GM10266 (cell line): ENCODE data around the gene MAST4.
"Not testable (repeated sequence)": the region's sequence is repeated elsewhere in the genome, so short reads cannot be mapped to it uniquely, and the experiment has no call there.

Experiments used
- DNase-seq: peaks from one replicate; pipeline ENCODE4 v3.0.0; 2012; ENCODE audit errors: extremely low spot score
- TF ChIP-seq, protein P1 (sequence below): IDR thresholded peaks from 2 replicates; pipeline ENCODE4 v1.5.1; 2012; ENCODE audit warnings: mild to moderate bottlenecking, low read depth; ENCODE audit not compliant: control insufficient read depth, insufficient read depth; ENCODE audit errors: missing control alignments

Gene MAST4

DNA sequence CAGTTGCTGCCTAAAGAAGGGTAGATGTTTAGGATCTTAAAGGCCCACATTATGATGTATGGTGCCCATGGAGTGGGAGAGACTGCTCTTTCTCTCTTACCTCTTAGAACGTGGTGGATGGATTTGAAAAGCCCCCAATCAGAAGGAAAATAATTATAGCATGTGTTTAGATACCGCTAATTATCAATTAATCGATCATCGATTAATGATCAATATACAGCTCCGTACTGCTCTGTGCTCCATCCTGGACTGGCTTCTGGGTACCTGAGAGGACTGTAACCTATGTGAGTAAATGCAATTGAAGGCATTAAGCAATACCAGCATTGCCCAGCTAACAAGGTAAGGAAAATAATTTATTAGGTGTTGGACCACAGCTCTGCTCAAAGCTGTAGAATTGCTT is 149.1 kb downstream of the MAST4 start:
- DNase-seq: no peak
- TF ChIP-seq, protein P1, sequence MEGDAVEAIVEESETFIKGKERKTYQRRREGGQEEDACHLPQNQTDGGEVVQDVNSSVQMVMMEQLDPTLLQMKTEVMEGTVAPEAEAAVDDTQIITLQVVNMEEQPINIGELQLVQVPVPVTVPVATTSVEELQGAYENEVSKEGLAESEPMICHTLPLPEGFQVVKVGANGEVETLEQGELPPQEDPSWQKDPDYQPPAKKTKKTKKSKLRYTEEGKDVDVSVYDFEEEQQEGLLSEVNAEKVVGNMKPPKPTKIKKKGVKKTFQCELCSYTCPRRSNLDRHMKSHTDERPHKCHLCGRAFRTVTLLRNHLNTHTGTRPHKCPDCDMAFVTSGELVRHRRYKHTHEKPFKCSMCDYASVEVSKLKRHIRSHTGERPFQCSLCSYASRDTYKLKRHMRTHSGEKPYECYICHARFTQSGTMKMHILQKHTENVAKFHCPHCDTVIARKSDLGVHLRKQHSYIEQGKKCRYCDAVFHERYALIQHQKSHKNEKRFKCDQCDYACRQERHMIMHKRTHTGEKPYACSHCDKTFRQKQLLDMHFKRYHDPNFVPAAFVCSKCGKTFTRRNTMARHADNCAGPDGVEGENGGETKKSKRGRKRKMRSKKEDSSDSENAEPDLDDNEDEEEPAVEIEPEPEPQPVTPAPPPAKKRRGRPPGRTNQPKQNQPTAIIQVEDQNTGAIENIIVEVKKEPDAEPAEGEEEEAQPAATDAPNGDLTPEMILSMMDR: no peak

DNA sequence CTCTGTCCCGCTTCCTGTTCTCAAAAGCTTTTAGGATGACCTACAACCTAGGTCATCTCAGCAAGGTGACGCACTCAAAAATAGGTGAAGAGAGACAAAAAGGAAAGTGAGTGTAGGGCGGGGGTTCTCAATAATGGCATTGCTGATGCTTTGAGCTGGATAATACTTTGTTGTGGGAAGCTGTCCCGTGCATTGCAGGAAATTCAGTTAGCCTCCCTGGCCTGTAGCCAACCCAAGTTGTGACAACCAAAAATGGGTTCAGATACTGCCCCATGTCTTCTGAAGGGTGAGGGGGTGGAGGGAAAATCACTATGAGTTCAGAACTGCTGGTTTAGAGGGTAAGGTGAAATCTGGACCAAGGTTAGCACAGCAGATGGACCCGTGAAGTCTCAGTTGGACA is 151.4 kb downstream of the MAST4 start:
- TF ChIP-seq, protein P1: no peak
- DNase-seq: no peak

DNA sequence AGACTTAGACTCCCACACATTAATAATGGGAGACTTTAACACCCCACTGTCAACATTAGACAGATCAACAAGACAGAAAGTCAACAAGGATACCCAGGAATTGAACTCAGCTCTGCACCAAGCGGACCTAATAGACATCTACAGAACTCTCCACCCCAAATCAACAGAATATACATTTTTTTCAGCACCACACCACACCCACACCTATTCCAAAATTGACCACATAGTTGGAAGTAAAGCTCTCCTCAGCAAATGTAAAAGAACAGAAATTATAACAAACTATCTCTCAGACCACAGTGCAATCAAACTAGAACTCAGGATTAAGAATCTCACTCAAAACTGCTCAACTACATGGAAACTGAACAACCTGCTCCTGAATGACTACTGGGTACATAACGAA is 156.5 kb downstream of the MAST4 start:
- DNase-seq: not testable (repeated sequence)

DNA sequence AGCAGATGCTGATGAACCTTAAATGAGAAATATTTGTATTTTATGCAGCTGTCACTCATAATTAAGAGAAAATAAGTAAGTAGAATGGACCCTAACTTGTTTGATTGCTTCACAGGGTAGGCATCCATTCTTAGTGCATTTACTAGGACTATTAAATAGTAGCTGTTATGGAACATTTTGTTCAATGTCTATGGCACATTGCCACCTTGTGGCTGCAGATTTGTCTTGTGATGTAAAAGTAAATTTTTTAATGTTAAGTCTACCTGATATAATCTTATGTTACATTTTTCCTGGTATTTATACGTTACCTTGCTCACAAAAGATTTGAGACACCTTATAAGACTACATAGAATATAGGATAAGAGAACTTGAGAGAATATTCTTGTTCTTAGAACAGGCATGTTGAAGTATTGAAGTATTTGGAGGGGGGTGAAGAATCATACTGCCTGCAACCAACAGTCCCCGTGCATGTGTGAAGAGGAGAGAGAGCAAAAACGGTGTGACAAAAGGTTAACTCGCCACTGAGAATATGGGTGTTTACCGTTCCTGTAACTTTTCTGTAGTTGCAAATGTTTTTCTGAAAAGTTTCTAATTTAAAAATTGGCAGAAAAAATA is 161.1 kb downstream of the MAST4 start:
- peak; percentile 29 for DNase-seq

DNA sequence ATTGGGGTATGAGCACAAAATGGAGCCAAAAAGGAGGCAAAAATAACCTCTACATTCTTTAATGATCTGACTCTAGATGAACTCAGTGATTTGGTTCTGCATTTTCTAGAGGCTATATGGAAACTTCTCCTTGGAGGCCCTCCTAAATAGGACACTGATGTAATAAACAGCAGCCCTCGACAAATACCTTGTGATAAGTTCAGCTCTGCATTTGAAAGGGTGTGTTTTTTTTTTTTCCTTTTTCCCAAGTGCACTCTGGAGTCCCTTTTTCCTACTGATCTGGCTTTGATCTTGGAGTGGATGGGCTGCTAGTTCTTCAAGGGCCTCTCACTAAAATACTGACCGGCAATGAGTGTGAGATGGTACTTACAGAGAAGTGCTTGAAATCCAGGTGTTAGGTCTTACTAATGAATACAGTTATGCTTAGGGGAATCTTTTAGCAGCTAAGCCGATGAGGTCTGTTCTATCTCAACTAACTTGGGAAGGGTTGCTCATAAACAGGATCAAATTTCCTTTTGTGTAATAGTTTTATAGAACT is 161.7 kb downstream of the MAST4 start:
- DNase-seq: no peak
- TF ChIP-seq, protein P1: no peak

More for the DNA sequence above, 161.1 kb downstream of the MAST4 start:
- TF ChIP-seq, protein P1: peak; percentile 48

DNA sequence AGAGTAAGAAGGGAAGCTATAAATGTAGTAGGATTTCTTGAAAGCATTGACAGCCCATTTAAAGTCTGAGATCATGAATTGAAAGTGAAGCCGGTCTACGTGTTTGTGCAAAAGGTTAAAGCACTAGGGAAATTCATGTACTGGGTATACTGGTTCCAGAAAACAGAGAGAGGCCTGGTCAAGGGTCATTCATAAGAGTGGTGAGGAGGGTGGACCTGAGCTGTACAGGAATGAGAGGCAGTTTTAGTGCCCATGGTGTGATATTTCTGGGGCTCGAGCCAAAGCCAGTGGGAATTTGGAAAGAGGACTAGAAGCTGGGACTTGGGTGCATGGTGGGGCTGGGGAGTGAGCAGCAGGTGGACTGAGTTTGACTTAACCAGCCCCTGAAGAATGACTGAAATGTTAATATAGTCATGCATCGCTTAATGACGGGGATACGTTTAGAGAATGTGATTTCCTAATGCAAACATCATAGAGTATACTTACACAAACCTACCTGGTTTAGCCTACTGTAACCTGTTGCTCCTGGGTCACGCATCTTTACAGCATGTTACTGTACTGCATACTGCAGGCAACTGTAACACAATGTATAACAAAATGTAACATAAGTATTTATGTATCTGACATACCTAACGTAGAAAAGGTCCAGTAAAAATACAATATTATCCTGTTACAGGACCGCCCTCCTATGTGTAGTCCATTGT is 173.0 kb downstream of the MAST4 start:
- TF ChIP-seq, protein P1: no peak

DNA sequence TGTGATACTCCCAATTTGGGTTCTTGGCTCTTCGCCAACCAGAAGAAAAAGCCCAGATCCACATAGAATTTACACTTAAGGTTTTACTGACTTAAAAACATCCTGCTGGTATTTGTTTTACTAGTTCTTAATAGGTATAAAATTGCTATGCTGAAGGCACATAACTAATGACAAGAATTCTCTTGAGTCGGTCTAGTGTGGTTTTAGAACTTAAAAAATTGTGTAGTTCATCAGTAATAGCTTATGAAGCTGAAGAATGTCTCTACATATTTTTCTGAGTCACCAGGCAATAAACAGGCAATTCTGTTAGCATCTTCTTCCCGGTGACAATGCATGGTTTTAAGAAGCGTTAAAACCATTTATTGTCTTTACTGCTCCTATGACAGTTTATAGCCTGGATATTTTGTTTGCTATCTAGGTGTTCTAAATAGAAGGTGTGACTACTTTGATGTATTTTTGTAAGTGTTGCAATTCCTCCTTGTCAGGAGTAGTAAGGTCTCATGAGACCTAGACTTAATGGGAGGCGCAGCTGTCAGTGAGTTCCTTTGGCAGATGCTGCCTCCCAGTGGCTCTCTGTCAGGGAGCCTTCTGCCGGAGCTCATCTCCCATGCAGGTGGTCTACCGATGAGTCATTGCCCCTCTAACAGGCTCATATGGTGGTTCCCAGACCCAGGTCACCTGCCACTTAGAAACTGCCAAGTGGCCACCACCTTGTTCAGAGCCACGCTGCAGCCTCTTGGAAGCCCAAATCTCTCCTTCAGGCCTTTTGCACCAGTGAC is 173.8 kb downstream of the MAST4 start:
- DNase-seq: no peak
- TF ChIP-seq, protein P1: peak; percentile 27

More for the DNA sequence above, 173.0 kb downstream of the MAST4 start:
- DNase-seq: no peak
